CD14-positive monocyte (primary cell): ENCODE measurements around the gene BSND. TPM values are rescaled to one million over a fixed set of nuclear protein-coding genes. Genes with fewer than 3 reads are reported as not detected.

Source experiments
- DNase-seq, 3 donors: peaks; one replicate each; pipeline ENCODE4 v3.0.0-alpha.2; 2011 to 2022
- H2AFZ ChIP-seq: 2 replicates; pipeline ENCODE4 v1.6.0; 2012; ENCODE audit warnings: mild to moderate bottlenecking, low read depth, low read length, inconsistent platforms; ENCODE audit not compliant: insufficient read depth, poor library complexity, severe bottlenecking
- H3K27ac ChIP-seq, 2 donors: 1 replicate in 1 of 2; 2 replicates in 1 of 2; pipeline ENCODE4 v1.5.1; 2012 to 2013; ENCODE audit warnings: low read length in 2 of 2, control low read depth in 1 of 2, inconsistent platforms in 1 of 2, low read depth in 1 of 2, mild to moderate bottlenecking in 1 of 2
- H3K27me3 ChIP-seq, 2 donors: one replicate each; pipeline versions ENCODE4 v1.6.0 to v1.6.1; 2011 to 2013; ENCODE audit warnings: low read length in 2 of 2; ENCODE audit not compliant: control insufficient read depth in 2 of 2, insufficient read depth in 2 of 2
- H3K36me3 ChIP-seq, 2 donors: replicated peaks in 1 of 2; 1 replicate in 1 of 2; 2 replicates in 1 of 2; pipeline versions ENCODE4 v1.5.1 to v1.6.1; 2012 to 2013; ENCODE audit warnings: low read length in 2 of 2, control low read depth in 1 of 2, inconsistent platforms in 1 of 2, mild to moderate bottlenecking in 1 of 2; ENCODE audit not compliant: insufficient read depth in 2 of 2, control insufficient read depth in 1 of 2
- H3K4me1 ChIP-seq, 2 donors: 1 replicate in 1 of 2; 2 replicates in 1 of 2; pipeline versions ENCODE4 v1.5.1 to v1.6.1; 2012 to 2013; ENCODE audit warnings: low read length in 2 of 2, control low read depth in 1 of 2, inconsistent platforms in 1 of 2, mild to moderate bottlenecking in 1 of 2, moderate library complexity in 1 of 2; ENCODE audit not compliant: insufficient read depth in 2 of 2, control insufficient read depth in 1 of 2
- H3K4me2 ChIP-seq: replicated peaks from 2 replicates; pipeline ENCODE3; 2012; ENCODE audit warnings: low read length, moderate library complexity, mild to moderate bottlenecking; ENCODE audit not compliant: poor library complexity, severe bottlenecking; ENCODE audit errors: extremely low read depth
- H3K4me3 ChIP-seq, 3 experiments: fragments of 200-600 bp in 1 of 3; sonication (generic) in 1 of 3; replicated peaks in 1 of 3; 1 replicate in 2 of 3; 2 replicates in 1 of 3; pipeline ENCODE4 v1.5.1; 2011 to 2013; ENCODE audit warnings: low read length in 3 of 3, mild to moderate bottlenecking in 3 of 3, control low read depth in 2 of 3, low read depth in 2 of 3, inconsistent platforms in 1 of 3, moderate library complexity in 1 of 3
- H3K79me2 ChIP-seq: 2 replicates; pipeline ENCODE4 v1.6.0; 2012; ENCODE audit warnings: mild to moderate bottlenecking, control low read depth, inconsistent platforms, low read length, moderate library complexity; ENCODE audit not compliant: insufficient read depth
- H3K9ac ChIP-seq: 2 replicates; pipeline ENCODE4 v1.6.0; 2017; ENCODE audit warnings: low read length, mild to moderate bottlenecking; ENCODE audit not compliant: insufficient read depth, poor library complexity, severe bottlenecking
- H3K9me3 ChIP-seq, 2 donors: replicated peaks in 1 of 2; 1 replicate in 1 of 2; 2 replicates in 1 of 2; pipeline versions ENCODE4 v1.5.1 to v1.6.1; 2012 to 2013; ENCODE audit warnings: low read length in 2 of 2, control low read depth in 1 of 2; ENCODE audit not compliant: control insufficient read depth in 1 of 2, insufficient read depth in 1 of 2
- H4K20me1 ChIP-seq: 2 replicates; pipeline ENCODE4 v1.6.0; 2012; ENCODE audit warnings: mild to moderate bottlenecking, low read length, control low read depth, moderate library complexity; ENCODE audit not compliant: insufficient read depth
- H3K27ac Mint-ChIP-seq, 7 donors: one replicate each; pipeline ENCODE4 v1.8.0; 2020; ENCODE audit warnings: mild to moderate bottlenecking in 7 of 7, mixed read lengths in 7 of 7, moderate library complexity in 6 of 7, inconsistent platforms in 2 of 7
- H3K27me3 Mint-ChIP-seq, 3 donors: one replicate each; pipeline ENCODE4 v1.8.0; 2021 to 2022; ENCODE audit warnings: low read depth in 3 of 3, mild to moderate bottlenecking in 3 of 3, mixed read lengths in 3 of 3, moderate library complexity in 3 of 3, inconsistent platforms in 1 of 3
- H3K36me3 Mint-ChIP-seq, 2 donors: one replicate each; pipeline ENCODE4 v1.8.0; 2020; ENCODE audit warnings: mixed read lengths in 2 of 2, inconsistent platforms in 1 of 2, mild to moderate bottlenecking in 1 of 2
- H3K4me1 Mint-ChIP-seq: one replicate; pipeline ENCODE4 v1.8.0; 2020; ENCODE audit warnings: mild to moderate bottlenecking, mixed read lengths
- H3K4me3 Mint-ChIP-seq, 2 donors: one replicate each; pipeline ENCODE4 v1.8.0; 2020; ENCODE audit warnings: mild to moderate bottlenecking in 2 of 2, mixed read lengths in 2 of 2, moderate library complexity in 1 of 2
- H3K9me3 Mint-ChIP-seq, 7 donors: one replicate each; pipeline ENCODE4 v1.8.0; 2020 to 2022; ENCODE audit warnings: mixed read lengths in 7 of 7, mild to moderate bottlenecking in 6 of 7, moderate library complexity in 6 of 7, inconsistent platforms in 2 of 7
- CTCF ChIP-seq: fragments of 200-600 bp; IDR thresholded peaks from one replicate; pipeline ENCODE4 v1.8.0; 2022; ENCODE audit warnings: antibody characterized with exemption, mild to moderate bottlenecking
- WGBS: methylation state at CpG from one replicate; pipeline ENCODE4 v1.1.5; 2013; ENCODE audit warnings: missing lambda C conversion rate; ENCODE audit not compliant: insufficient coverage; 5-methylcytosine and 5-hydroxymethylcytosine counted together
- intact Hi-C, 2 donors: fragments of 100-400 bp; cut with micrococcal nuclease; formaldehyde crosslinking; loops; one replicate each; pipeline versions ENCODE4 v1.15.0 to v1.15.1; 2023
- polyA plus RNA-seq, 3 donors: library from polyadenylated mRNA; depleted of rRNA in 1 of 3; unstranded in 2 of 3; stranded (reverse) in 1 of 3; fragments of 300-500 nt in 2 of 3; fragments of >200 nt in 1 of 3; fragmentation: Illumina TruSeq in 2 of 3; gene quantifications; 1 replicate in 2 of 3; 2 replicates in 1 of 3; pipeline ENCODE4 v1.2.3, GENCODE V29; 2012 to 2021

BSND gene
- polyA plus RNA-seq, 3 donors = not detected

DNA sequence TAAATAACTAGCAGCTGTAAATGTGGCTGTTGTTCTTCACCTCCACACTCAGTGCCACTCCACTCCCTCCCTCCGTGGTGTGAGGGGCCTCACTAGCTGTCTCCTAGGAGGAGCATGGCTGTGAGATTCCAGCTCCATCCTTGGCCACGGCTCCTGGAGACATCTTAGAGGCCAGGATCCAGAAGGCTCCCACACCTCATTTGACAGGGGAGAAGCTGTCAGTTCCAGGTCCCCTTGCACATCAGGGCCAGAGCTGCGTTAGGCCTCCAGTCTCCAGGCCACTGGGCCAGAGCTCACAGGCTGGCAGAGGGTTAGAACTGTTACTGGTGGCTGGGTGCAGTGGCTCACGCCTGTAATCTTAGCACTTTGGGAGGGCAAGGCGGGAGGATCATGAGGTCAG is 55.7 kb downstream of the BSND start:
- H3K4me3 Mint-ChIP-seq = no peak overlapping the region
- Histone ChIP-seq H4K20me1 (no peaks in the 10 kb centered on the region), H3K9ac (no peak overlapping the region), H3K27me3 (no peaks in the 10 kb centered on the region), H3K27ac (no peak overlapping the region), H3K4me2 (no peak overlapping the region), H3K79me2 (no peaks in the 10 kb centered on the region), H3K9me3 (no peaks in the 10 kb centered on the region), H3K4me3 (no peak overlapping the region), H3K4me1 (peaks cover 12 to 13% of the 10 kb centered on the region in 2 donors), H3K36me3 (no peaks in the 10 kb centered on the region), H2AFZ (no peak overlapping the region)
- peaks cover 0 to 3% (median 0%) of the 10 kb centered on the region in 7 donors for H3K9me3 Mint-ChIP-seq
- no peaks in the 10 kb centered on the region for H3K36me3 Mint-ChIP-seq
- H3K4me1 Mint-ChIP-seq = peaks cover 14% of the 10 kb centered on the region
- no peak for TF ChIP-seq CTCF
- peak overlapping the region in 2 of 7 donors; percentile 46 to 66 for H3K27ac Mint-ChIP-seq
- DNase-seq = no peak
- H3K27me3 Mint-ChIP-seq = peaks cover 4 to 9% (median 8%) of the 10 kb centered on the region in 3 donors
- WGBS = 93% methylated on average over 3 of the region's 5 CpGs
- intact Hi-C loops = no loop called here

DNA sequence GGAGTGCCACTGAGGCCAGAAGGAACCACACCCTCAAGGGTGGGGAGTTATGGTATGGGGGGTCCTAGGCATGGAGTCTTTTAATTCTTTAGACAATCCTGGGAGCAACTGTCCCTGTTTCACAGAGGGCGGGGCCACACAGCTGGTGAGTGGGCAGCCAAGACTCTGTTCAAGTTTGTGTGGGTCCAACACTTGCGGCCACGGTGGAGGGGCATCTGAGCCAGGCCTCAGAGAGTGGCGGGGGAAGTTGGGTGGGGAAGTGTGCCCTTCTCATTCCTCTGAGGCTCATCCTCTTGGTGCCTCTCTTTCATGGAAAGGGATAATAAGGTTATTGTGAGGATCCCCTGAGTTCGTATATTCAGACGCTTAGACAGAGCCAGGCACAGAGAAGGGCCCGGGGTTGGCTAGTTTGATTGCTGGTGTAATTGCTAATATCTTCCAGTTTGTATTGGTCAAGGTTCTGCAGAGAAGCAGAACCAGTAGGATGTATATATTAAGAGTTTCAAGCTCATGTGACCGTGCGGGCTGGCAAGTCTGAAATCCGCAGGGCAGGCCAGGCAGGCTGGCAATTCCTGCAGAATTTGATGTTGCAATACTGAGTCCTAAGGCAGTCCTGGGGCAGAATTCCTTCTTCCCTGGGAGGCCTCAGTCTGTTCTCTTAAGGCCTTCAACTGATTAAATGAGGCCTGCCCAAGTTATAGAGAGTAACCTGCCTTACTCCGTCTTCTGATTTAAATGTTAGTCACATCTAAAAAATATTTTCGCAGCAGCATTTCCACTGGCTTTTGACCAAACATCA is 56.5 kb downstream of the BSND start:
- peaks cover 12 to 13% of the 10 kb centered on the region in 2 donors for H3K4me1 ChIP-seq
- intact Hi-C loops = no loop called here
- Mint-ChIP-seq H3K4me3 (no peak overlapping the region), H3K4me1 (peaks cover 14% of the 10 kb centered on the region), H3K27ac (no peak overlapping the region), H3K9me3 (peaks cover 0 to 3% (median 0%) of the 10 kb centered on the region in 7 donors), H3K36me3 (no peaks in the 10 kb centered on the region), H3K27me3 (peaks cover 4 to 9% (median 9%) of the 10 kb centered on the region in 3 donors)
- no peaks in the 10 kb centered on the region for H3K27me3 ChIP-seq
- no peak overlapping the region for H2AFZ ChIP-seq
- no peaks in the 10 kb centered on the region for H3K79me2 ChIP-seq
- H3K4me2 ChIP-seq = no peak overlapping the region
- TF ChIP-seq CTCF = no peak
- no peaks in the 10 kb centered on the region for H3K9me3 ChIP-seq
- WGBS = 87% methylated on average over 9 of the region's 12 CpGs
- no peak overlapping the region for H3K4me3 ChIP-seq
- H3K9ac ChIP-seq = no peak overlapping the region
- H3K36me3 ChIP-seq = no peaks in the 10 kb centered on the region
- no peak for DNase-seq
- no peaks in the 10 kb centered on the region for H4K20me1 ChIP-seq
- H3K27ac ChIP-seq = no peak overlapping the region
